Ovary (tissue), 9 donors: ENCODE measurements around the gene ZNF182. TPM values are rescaled to one million over a fixed set of nuclear protein-coding genes. Genes with fewer than 3 reads are reported as not detected.
"Not testable (repeated sequence)": the region's sequence is repeated elsewhere in the genome, so short reads cannot be mapped to it uniquely, and the experiment has no call there.

Source experiments
- DNase-seq, 5 donors: peaks; one replicate each; pipeline ENCODE4 v3.0.0-alpha.2; 2019 to 2020
- H3K27ac ChIP-seq, 2 donors: fragments of 200-600 bp; one replicate each; pipeline versions ENCODE4 v1.5.1 to v1.8.0; 2019 to 2022
- H3K27me3 ChIP-seq: fragments of 200-600 bp; one replicate; pipeline ENCODE4 v1.8.0; 2022
- H3K36me3 ChIP-seq: fragments of 200-600 bp; sonication (generic); one replicate; pipeline ENCODE4 v1.5.1; 2019
- H3K4me1 ChIP-seq: one replicate; pipeline ENCODE4 v1.8.1; 2013; ENCODE audit warnings: mild to moderate bottlenecking, moderate library complexity; ENCODE audit not compliant: insufficient read depth
- H3K4me3 ChIP-seq: fragments of 200-600 bp; sonication (generic); one replicate; pipeline ENCODE4 v1.5.1; 2017
- H3K9me3 ChIP-seq, 2 donors: fragments of 200-600 bp in 1 of 2; sonication (generic) in 1 of 2; one replicate each; pipeline versions ENCODE4 v1.5.1 to v1.8.1; 2013 to 2019; ENCODE audit warnings: mild to moderate bottlenecking in 1 of 2, moderate library complexity in 1 of 2
- EP300 ChIP-seq: sonication (generic); formaldehyde crosslinking; IDR thresholded peaks from one replicate; pipeline ENCODE4 v1.6.1; 2017; ENCODE audit warnings: antibody characterized with exemption
- POLR2A ChIP-seq: fragments of 450-650 bp; IDR thresholded peaks from one replicate; pipeline ENCODE4 v1.6.1; 2017; ENCODE audit warnings: antibody characterized with exemption, mild to moderate bottlenecking, moderate library complexity
- WGBS, 3 donors: extraction: QIAGEN DNeasy Blood & Tissue Kit in 1 of 3; methylation state at CpG; one replicate each; pipeline versions ENCODE4 v1.1.5 to v1.1.7; 2013 to 2017; 5-methylcytosine and 5-hydroxymethylcytosine counted together
- intact Hi-C, 4 donors: fragments of 100-400 bp; cut with DNase I; formaldehyde crosslinking; loops; one replicate each; pipeline versions ENCODE4 v1.11.0 to v1.15.1; 2022 to 2023
- polyA plus RNA-seq, 2 donors: library from polyadenylated mRNA; stranded (reverse); fragments of 200-250 nt in 1 of 2; fragments of 350-450 nt in 1 of 2; fragmentation: Illumina TruSeq in 1 of 2; extraction: RNeasy Lipid Tissue Mini Kit (QIAGEN cat#74804) in 1 of 2; gene quantifications; one replicate each; pipeline ENCODE4 v1.2.3, GENCODE V29; 2013 to 2014
- total RNA-seq, 7 donors: library from RNA; depleted of rRNA in 2 of 7; stranded (reverse); fragments of >200 nt in 2 of 7; fragmentation: NEBNext Ultra II Directional in 3 of 7; extraction: Animal tissue kit (Norgen Biotek cat#: 25700) in 3 of 7; gene quantifications; one replicate each; pipeline versions ENCODE4 v1.1.0 to v1.2.4, GENCODE V29; 2016 to 2023
- TF ChIP-seq, protein P1 (sequence below), 3 donors: fragments of 450-650 bp in 2 of 3; fragments of 200-600 bp in 1 of 3; IDR thresholded peaks; one replicate each; pipeline versions ENCODE4 v1.5.1 to v1.8.0; 2016 to 2022; ENCODE audit warnings: antibody characterized with exemption in 3 of 3, mild to moderate bottlenecking in 1 of 3
- donor health status: DM: no; HTN: no; CAD: no; lungs with moderate emphysema.
- donor health status: DM: no; HTN: no; CAD: no.
- donor health status: Bipolar disorder and iron deficiency.
- donor health status: DM: yes; HTN: yes; CAD: no.
- donor health status: DM: no; HTN: no; CAD: no.
- donor health status: DM: yes; HTN: yes; CAD: no.

ZNF182 gene
- total and polyA plus RNA-seq, 9 donors: 3.2 to 6.3 (median 5.2) TPM

DNA sequence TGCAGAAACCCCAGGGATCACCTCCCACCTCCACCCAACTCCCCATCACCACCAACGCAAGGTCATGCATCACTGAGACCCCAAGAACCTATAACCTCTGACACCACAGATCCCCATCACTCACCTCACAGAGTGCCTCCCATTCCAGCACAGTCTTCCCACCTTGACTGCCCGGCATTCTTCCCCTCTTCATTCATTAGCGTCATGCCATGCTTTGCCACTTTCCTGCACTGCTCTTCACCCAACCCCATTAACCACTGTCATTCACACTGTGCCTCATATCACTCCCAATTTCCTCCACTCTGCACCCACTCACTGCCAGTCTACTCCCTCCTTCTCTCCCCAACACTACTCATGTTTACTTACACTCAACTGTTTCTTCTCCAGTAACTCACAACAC lies 30.6 kb downstream of the ZNF182 start:
- H3K4me3 ChIP-seq: no peak overlapping the region
- intact Hi-C loops: no loop called here
- 78 to 89% (median 89%) methylated on average over 3 of the region's 3 CpGs for whole genome bisulfite sequencing, 3 donors
- TF ChIP-seq, protein P1, sequence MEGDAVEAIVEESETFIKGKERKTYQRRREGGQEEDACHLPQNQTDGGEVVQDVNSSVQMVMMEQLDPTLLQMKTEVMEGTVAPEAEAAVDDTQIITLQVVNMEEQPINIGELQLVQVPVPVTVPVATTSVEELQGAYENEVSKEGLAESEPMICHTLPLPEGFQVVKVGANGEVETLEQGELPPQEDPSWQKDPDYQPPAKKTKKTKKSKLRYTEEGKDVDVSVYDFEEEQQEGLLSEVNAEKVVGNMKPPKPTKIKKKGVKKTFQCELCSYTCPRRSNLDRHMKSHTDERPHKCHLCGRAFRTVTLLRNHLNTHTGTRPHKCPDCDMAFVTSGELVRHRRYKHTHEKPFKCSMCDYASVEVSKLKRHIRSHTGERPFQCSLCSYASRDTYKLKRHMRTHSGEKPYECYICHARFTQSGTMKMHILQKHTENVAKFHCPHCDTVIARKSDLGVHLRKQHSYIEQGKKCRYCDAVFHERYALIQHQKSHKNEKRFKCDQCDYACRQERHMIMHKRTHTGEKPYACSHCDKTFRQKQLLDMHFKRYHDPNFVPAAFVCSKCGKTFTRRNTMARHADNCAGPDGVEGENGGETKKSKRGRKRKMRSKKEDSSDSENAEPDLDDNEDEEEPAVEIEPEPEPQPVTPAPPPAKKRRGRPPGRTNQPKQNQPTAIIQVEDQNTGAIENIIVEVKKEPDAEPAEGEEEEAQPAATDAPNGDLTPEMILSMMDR (IDR thresholded peaks at IDR 0.05): no peak
- no peak for TF ChIP-seq EP300
- TF ChIP-seq POLR2A: no peak
- H3K4me1 ChIP-seq: no peaks in the 10 kb centered on the region
- H3K27ac ChIP-seq: no peak overlapping the region
- no peak for DNase-seq
- H3K27me3 ChIP-seq: no peaks in the 10 kb centered on the region
- peaks cover 0 to 4% of the 10 kb centered on the region in 2 donors for H3K9me3 ChIP-seq
- no peaks in the 10 kb centered on the region for H3K36me3 ChIP-seq

- H3K4me1 ChIP-seq, H3K27ac ChIP-seq, DNase-seq, H3K27me3 ChIP-seq, H3K36me3 ChIP-seq, intact Hi-C loops, H3K4me3 ChIP-seq, H3K9me3 ChIP-seq: not testable (repeated sequence)
- 82 to 86% (median 85%) methylated on average over 14 of the region's 14 CpGs for WGBS, 3 donors
Observed at GRCh38 chrX:47965526-47965925, 38.3 kb downstream of the ZNF182 start.

DNA sequence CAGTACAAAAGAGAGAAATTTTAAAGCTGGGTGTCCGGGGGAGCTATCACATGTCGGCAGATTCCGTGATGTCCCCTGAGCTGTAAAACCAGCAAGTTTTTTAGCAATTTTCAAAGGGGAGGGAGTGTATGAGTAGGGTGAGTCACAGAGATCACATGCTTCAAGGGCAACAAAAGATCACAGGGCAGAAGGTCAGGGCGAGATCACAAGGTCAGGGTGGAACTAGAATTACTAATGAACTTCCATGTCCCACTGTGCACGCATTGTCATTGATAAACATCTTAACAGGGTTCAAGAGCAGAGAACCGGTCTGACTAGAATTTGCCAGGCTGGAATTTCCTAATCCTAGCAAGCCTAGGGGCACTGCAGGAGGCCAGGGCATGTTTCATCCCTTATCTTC lies 42.0 kb downstream of the ZNF182 start:
- H3K36me3 ChIP-seq, H3K4me3 ChIP-seq, H3K27me3 ChIP-seq, H3K9me3 ChIP-seq, intact Hi-C loops, H3K4me1 ChIP-seq, DNase-seq, H3K27ac ChIP-seq: not testable (repeated sequence)
- 67 to 82% (median 80%) methylated on average over 6 of the region's 6 CpGs for WGBS, 3 donors

- no peaks in the 10 kb centered on the region for H3K36me3 ChIP-seq
- H3K4me1 ChIP-seq: no peaks in the 10 kb centered on the region
- H3K4me3 ChIP-seq: no peak overlapping the region
- no peak overlapping the region for H3K27ac ChIP-seq
- intact Hi-C loops: no loop called here
- TF ChIP-seq POLR2A: no peak
- TF ChIP-seq, protein P1 (IDR thresholded peaks at IDR 0.05): no peak
- TF ChIP-seq EP300: no peak
- H3K27me3 ChIP-seq: no peaks in the 10 kb centered on the region
- no peak for DNase-seq
- 60 to 70% (median 66%) methylated on average over 2 of the region's 2 CpGs for WGBS, 3 donors
- no peaks in the 10 kb centered on the region for H3K9me3 ChIP-seq
Observed at GRCh38 chrX:47960406-47960805, 43.4 kb downstream of the ZNF182 start.

DNA sequence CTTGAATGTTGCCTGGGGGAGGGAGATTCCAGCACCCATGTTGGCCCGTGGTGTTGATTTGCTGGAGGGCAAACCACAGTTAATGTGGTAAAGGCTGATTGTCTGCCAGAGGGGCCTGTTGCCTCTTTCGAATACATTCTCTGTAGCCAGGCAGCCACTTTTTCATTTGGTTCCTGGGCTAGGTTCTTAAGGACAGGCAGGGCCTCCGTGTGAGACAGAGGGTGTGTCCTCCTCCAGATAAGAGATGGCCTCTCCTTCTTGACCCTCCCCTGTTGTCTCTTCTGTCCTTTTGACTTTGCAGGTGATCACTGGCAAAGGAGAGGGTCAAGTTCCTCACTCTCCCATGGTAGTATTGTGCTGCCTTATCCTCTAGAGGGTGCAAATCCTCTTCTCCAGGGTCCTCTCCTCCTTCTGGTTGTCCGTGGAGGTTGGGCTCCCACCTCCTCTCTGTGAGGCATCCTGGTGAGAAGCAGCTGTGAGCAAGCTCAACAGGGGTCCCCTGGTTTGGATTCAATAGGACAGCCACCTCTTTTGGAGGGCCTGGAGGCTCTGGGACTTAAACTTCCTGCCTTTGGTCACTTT lies 44.9 kb downstream of the ZNF182 start:
- H3K27me3 ChIP-seq: no peaks in the 10 kb centered on the region
- H3K9me3 ChIP-seq: no peaks in the 10 kb centered on the region
- no peak overlapping the region for H3K27ac ChIP-seq
- no peak for TF ChIP-seq POLR2A
- TF ChIP-seq, protein P1 (IDR thresholded peaks at IDR 0.05): no peak
- no peak for TF ChIP-seq EP300
- H3K4me3 ChIP-seq: no peak overlapping the region
- 39 to 45% (median 44%) methylated on average over 4 of the region's 4 CpGs for WGBS, 3 donors
- intact Hi-C loops: no loop called here
- no peaks in the 10 kb centered on the region for H3K4me1 ChIP-seq
- DNase-seq: no peak
- no peaks in the 10 kb centered on the region for H3K36me3 ChIP-seq

- intact Hi-C loops, H3K9me3 ChIP-seq: not testable (repeated sequence)
- WGBS, 3 donors: 85 to 93% (median 87%) methylated on average over 4 of the region's 4 CpGs
Observed at GRCh38 chrX:47958206-47958605, 45.6 kb downstream of the ZNF182 start.

More at GRCh38 chrX:47958206-47958605, 45.6 kb downstream of the ZNF182 start:
- not testable (repeated sequence) for H3K4me1 ChIP-seq, H3K36me3 ChIP-seq, H3K27ac ChIP-seq, DNase-seq, H3K4me3 ChIP-seq, H3K27me3 ChIP-seq
